PC-3 (cell line): ENCODE results near the gene SENP8.

ENCODE experiments used
- EZH2 ChIP-seq: fragments of 300-600 bp; sonication (generic); IDR thresholded peaks from one replicate; pipeline ENCODE4 v1.6.1; 2017; ENCODE audit warnings: antibody characterized with exemption, mild to moderate bottlenecking, low read length; ENCODE audit not compliant: unreplicated experiment
- EZH2phosphoT487 ChIP-seq: fragments of 300-600 bp; sonication (generic); IDR thresholded peaks from 2 replicates; pipeline ENCODE4 v1.6.1; 2018; ENCODE audit warnings: mild to moderate bottlenecking, antibody characterized with exemption, low read length, borderline replicate concordance
- TF ChIP-seq, protein P1 (sequence below): fragments of 300-600 bp; sonication (generic); conservative IDR thresholded peaks from 2 replicates; pipeline ENCODE4 v1.5.1; 2017; ENCODE audit warnings: antibody characterized with exemption, low read depth, mild to moderate bottlenecking, low read length

- TF ChIP-seq, protein P1, sequence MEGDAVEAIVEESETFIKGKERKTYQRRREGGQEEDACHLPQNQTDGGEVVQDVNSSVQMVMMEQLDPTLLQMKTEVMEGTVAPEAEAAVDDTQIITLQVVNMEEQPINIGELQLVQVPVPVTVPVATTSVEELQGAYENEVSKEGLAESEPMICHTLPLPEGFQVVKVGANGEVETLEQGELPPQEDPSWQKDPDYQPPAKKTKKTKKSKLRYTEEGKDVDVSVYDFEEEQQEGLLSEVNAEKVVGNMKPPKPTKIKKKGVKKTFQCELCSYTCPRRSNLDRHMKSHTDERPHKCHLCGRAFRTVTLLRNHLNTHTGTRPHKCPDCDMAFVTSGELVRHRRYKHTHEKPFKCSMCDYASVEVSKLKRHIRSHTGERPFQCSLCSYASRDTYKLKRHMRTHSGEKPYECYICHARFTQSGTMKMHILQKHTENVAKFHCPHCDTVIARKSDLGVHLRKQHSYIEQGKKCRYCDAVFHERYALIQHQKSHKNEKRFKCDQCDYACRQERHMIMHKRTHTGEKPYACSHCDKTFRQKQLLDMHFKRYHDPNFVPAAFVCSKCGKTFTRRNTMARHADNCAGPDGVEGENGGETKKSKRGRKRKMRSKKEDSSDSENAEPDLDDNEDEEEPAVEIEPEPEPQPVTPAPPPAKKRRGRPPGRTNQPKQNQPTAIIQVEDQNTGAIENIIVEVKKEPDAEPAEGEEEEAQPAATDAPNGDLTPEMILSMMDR = no peak
- TF ChIP-seq EZH2phosphoT487 = no peak
- TF ChIP-seq EZH2 = no peak
These were observed 28.7 kb downstream of the SENP8 start for GRCh38 chr15:72146934-72147333.
